ENCODE results near the gene RPL35.

RPL35 gene

DNA sequence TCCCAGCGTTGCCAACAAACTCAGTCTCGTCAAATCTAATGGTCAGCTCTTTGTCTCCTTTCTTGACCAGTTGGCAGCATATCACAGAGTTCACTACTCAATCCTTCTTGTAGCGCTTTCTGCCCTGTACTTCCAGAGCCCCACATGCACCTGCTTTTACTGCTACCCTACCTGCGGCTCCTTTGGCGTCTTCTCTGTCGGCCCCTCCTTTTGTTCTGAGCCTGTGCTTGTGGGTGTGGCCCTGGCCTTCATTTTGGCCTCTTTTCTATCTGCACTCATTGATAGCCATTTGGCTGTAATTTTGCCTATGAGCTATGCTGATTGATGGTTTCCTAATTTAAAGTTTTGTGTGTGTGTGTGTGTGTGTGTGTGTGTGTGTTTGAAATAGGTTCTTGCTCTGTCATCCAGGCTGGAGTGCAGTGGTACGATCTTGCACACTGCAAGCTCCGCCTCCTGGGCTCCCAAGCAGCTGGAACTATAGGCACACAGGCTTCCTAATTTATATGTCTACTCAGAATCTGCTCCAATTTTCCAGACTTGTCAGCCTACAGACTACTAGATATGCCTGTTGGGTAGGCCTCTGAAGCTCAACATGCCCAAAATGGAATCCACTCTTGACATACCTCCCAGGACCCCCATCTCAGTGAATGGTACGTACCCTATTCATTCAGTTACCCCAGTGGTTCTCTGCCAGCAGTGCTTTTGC, 32.4 kb upstream of the RPL35 start:
- Histone ChIP-seq H3K9me3 (ENCODE audit: insufficient read depth, low read length) (no peaks in the 10 kb centered on the region), H3K36me3 (ENCODE audit: insufficient read depth, insufficient read length, low read length) (peaks cover 38% of the 10 kb centered on the region), H3K9ac (ENCODE audit: insufficient read length, low read depth) (no peak overlapping the region), H3K4me1 (ENCODE audit: insufficient read depth, insufficient read length) (no peaks in the 10 kb centered on the region), H3K4me3 (ENCODE audit: insufficient read length, low read depth) (no peak overlapping the region), H3K27me3 (ENCODE audit: insufficient read depth, insufficient read length) (no peaks in the 10 kb centered on the region)
- no peak for DNase-seq (ENCODE audit: low read depth, low spot score)
- TF ChIP-seq YY1 (IDR thresholded peaks at IDR 0.05; ENCODE audit: insufficient read depth, insufficient read length) (no peak), ZNF274 (IDR thresholded peaks at IDR 0.05; ENCODE audit: low read depth, low read length) (no peak), SUZ12 (IDR thresholded peaks at IDR 0.05; ENCODE audit: extremely low read depth, insufficient read depth, insufficient read length) (no peak)

DNA sequence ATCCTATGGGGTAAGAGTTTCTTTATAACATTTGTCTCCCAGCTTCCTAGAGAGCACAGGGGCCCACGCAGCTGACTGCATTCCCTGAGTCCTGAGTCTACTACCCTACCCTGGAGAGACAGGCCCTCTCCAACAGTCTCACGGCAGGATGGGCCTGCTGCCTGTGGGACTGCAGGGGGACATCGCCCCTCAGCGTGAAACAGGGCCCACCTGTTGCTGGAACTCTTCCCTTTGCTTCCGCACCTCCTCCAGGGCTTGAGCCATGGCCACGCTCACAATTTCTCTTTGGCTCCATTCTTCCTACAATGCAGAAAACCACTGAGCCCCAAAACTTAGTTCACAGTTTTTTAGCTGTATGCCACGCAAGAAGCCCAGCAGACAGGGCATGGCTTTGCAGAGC, 28.4 kb upstream of the RPL35 start:
- Histone ChIP-seq H3K4me1 (ENCODE audit: insufficient read depth, insufficient read length) (peaks cover 3% of the 10 kb centered on the region), H3K9ac (ENCODE audit: insufficient read length, low read depth) (no peak overlapping the region), H3K4me3 (ENCODE audit: insufficient read length, low read depth) (no peak overlapping the region), H3K27me3 (ENCODE audit: insufficient read depth, insufficient read length) (no peaks in the 10 kb centered on the region), H3K36me3 (ENCODE audit: insufficient read depth, insufficient read length, low read length) (peaks cover 36% of the 10 kb centered on the region), H3K9me3 (ENCODE audit: insufficient read depth, low read length) (no peaks in the 10 kb centered on the region)
- TF ChIP-seq YY1 (IDR thresholded peaks at IDR 0.05; ENCODE audit: insufficient read depth, insufficient read length) (no peak), ZNF274 (IDR thresholded peaks at IDR 0.05; ENCODE audit: low read depth, low read length) (no peak), SUZ12 (IDR thresholded peaks at IDR 0.05; ENCODE audit: extremely low read depth, insufficient read depth, insufficient read length) (no peak)
- no peak for DNase-seq (ENCODE audit: low read depth, low spot score)

DNA sequence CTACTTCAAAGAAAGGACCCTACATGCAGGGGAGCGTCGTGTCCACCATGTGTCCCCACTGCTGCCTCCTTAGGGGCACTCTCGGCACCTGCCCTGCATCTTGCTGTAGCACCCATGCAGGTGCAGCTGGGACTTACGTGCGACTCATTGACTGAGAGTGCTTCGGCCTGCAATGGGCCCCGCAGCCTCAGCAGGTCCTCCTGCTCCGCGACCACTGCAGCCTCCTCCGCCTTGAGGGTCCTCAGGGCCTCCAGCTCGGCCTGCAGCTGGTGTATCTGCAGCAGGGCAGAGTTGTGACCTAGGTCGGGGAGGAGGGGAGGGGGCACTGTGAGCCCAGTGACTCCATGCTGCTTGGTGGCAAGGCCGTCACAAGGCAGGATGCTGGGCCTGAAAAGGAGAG, 27.2 kb upstream of the RPL35 start:
- TF ChIP-seq SUZ12 (IDR thresholded peaks at IDR 0.05; ENCODE audit: extremely low read depth, insufficient read depth, insufficient read length) (no peak), YY1 (IDR thresholded peaks at IDR 0.05; ENCODE audit: insufficient read depth, insufficient read length) (no peak), ZNF274 (IDR thresholded peaks at IDR 0.05; ENCODE audit: low read depth, low read length) (no peak)
- H3K4me3 ChIP-seq (ENCODE audit: insufficient read length, low read depth): no peak overlapping the region
- peaks cover 34% of the 10 kb centered on the region for H3K36me3 ChIP-seq (ENCODE audit: insufficient read depth, insufficient read length, low read length)
- DNase-seq (ENCODE audit: low read depth, low spot score): no peak
- no peaks in the 10 kb centered on the region for H3K9me3 ChIP-seq (ENCODE audit: insufficient read depth, low read length)
- no peaks in the 10 kb centered on the region for H3K27me3 ChIP-seq (ENCODE audit: insufficient read depth, insufficient read length)
- no peak overlapping the region for H3K9ac ChIP-seq (ENCODE audit: insufficient read length, low read depth)
- peaks cover 5% of the 10 kb centered on the region for H3K4me1 ChIP-seq (ENCODE audit: insufficient read depth, insufficient read length)

DNA sequence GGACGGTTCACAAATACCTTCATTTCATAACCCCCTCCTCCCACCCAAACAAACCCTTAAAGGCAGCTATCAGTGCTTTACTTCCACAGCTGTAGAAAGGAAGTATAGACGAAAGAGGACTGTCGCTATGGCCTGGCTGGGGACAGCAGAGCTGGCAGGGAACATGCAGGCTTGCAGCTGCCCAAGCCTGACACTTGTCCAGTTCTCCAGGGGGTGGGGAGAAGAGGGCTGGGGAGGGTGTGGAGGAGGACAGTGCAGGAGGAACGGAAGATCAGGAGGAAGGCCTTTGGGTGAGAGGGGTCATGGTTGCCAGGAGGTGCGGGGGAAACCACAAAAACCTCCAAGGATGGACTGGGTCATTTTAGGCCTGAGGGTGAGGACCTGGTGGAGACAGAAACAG, 26.1 kb upstream of the RPL35 start:
- Histone ChIP-seq H3K36me3 (ENCODE audit: insufficient read depth, insufficient read length, low read length) (peaks cover 30% of the 10 kb centered on the region), H3K9ac (ENCODE audit: insufficient read length, low read depth) (no peak overlapping the region), H3K4me3 (ENCODE audit: insufficient read length, low read depth) (no peak overlapping the region), H3K27me3 (ENCODE audit: insufficient read depth, insufficient read length) (no peaks in the 10 kb centered on the region), H3K9me3 (ENCODE audit: insufficient read depth, low read length) (no peaks in the 10 kb centered on the region), H3K4me1 (ENCODE audit: insufficient read depth, insufficient read length) (peaks cover 5% of the 10 kb centered on the region)
- no peak for TF ChIP-seq SUZ12 (IDR thresholded peaks at IDR 0.05; ENCODE audit: extremely low read depth, insufficient read depth, insufficient read length)
- no peak for TF ChIP-seq YY1 (IDR thresholded peaks at IDR 0.05; ENCODE audit: insufficient read depth, insufficient read length)
- TF ChIP-seq ZNF274 (IDR thresholded peaks at IDR 0.05; ENCODE audit: low read depth, low read length): no peak
- DNase-seq (ENCODE audit: low read depth, low spot score): no peak

DNA sequence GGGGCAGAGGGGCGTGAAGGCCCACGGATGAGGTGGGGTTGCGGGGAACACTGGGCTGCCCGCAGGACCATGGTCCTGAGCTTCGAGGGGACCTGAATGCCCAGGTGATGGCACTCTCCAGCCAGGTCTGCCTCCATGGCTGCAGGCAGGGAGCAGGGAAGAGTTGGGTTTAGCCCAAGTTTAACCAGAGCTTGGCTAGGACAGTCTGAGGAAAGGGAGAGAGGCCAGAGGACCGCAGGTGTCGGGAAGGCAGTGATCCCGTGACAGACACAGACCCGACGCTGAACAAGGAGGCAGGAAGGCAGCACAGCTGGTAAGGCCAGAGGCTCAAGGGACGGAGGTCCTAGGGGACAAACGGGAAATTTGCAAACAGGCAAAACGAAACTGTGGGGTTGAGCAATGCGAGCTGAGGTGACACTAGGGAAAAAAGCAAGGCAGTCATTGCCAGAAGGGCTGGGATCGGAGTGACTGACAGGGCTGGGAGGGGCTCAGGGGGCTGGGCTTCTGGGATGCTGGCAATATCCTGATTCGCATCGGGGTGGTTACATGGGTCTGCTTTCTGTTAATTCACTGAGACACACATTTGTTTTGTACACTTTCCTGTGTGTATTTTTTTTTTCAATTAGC, 25.2 kb upstream of the RPL35 start:
- H3K27me3 ChIP-seq (ENCODE audit: insufficient read depth, insufficient read length): no peaks in the 10 kb centered on the region
- H3K9ac ChIP-seq (ENCODE audit: insufficient read length, low read depth): no peak overlapping the region
- H3K4me3 ChIP-seq (ENCODE audit: insufficient read length, low read depth): no peak overlapping the region
- no peaks in the 10 kb centered on the region for H3K9me3 ChIP-seq (ENCODE audit: insufficient read depth, low read length)
- DNase-seq (ENCODE audit: low read depth, low spot score): no peak
- H3K4me1 ChIP-seq (ENCODE audit: insufficient read depth, insufficient read length): peaks cover 5% of the 10 kb centered on the region
- H3K36me3 ChIP-seq (ENCODE audit: insufficient read depth, insufficient read length, low read length): peaks cover 37% of the 10 kb centered on the region
- TF ChIP-seq ZNF274 (IDR thresholded peaks at IDR 0.05; ENCODE audit: low read depth, low read length) (no peak), SUZ12 (IDR thresholded peaks at IDR 0.05; ENCODE audit: extremely low read depth, insufficient read depth, insufficient read length) (no peak), YY1 (IDR thresholded peaks at IDR 0.05; ENCODE audit: insufficient read depth, insufficient read length) (no peak)

DNA sequence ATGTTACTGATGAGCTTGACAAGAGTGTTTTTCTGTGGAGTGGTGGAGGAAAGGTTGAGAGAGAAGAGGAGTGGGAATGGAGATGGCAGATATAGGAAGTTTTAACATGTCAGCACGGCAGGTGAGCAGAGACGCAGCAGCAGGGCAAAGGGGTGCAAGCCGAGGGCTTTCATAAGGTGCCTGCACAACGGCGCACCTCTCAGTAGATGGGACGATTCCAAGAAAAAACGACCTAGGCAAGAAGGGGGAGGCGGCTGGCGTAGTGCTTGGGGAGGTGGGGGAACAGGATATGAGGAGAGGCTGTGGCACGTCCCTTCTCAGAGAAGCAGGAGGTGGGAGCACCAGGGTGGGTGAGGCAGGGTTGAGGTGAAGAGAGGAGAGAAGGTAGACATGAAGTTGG, 24.7 kb upstream of the RPL35 start:
- TF ChIP-seq ZNF274 (IDR thresholded peaks at IDR 0.05; ENCODE audit: low read depth, low read length) (no peak), YY1 (IDR thresholded peaks at IDR 0.05; ENCODE audit: insufficient read depth, insufficient read length) (no peak), SUZ12 (IDR thresholded peaks at IDR 0.05; ENCODE audit: extremely low read depth, insufficient read depth, insufficient read length) (no peak)
- Histone ChIP-seq H3K4me3 (ENCODE audit: insufficient read length, low read depth) (no peak overlapping the region), H3K9ac (ENCODE audit: insufficient read length, low read depth) (no peak overlapping the region), H3K27me3 (ENCODE audit: insufficient read depth, insufficient read length) (no peaks in the 10 kb centered on the region), H3K36me3 (ENCODE audit: insufficient read depth, insufficient read length, low read length) (peaks cover 39% of the 10 kb centered on the region), H3K4me1 (ENCODE audit: insufficient read depth, insufficient read length) (peaks cover 7% of the 10 kb centered on the region), H3K9me3 (ENCODE audit: insufficient read depth, low read length) (no peaks in the 10 kb centered on the region)
- no peak for DNase-seq (ENCODE audit: low read depth, low spot score)

DNA sequence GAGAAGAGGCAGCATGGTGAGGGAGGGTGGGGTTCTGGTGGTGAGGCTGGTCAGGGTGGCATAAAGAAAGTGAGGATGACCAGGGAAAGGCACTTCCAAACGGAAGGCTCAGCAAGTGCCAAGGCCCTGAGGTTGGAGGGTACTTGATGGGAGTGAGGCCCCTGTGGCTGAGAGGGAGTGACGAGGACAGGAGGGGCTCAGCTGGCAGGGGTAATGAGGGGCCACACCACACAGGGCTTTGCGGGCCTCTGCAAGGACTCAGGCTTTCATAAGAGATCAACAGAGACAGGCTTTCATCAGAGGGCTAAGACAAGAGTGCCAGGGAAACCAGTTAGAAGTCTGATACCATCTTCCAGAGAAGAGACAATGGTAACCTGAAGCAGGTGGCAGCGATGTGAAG, 23.8 kb upstream of the RPL35 start:
- Histone ChIP-seq H3K4me3 (ENCODE audit: insufficient read length, low read depth) (no peak overlapping the region), H3K9ac (ENCODE audit: insufficient read length, low read depth) (no peak overlapping the region), H3K9me3 (ENCODE audit: insufficient read depth, low read length) (no peaks in the 10 kb centered on the region), H3K36me3 (ENCODE audit: insufficient read depth, insufficient read length, low read length) (peaks cover 37% of the 10 kb centered on the region), H3K27me3 (ENCODE audit: insufficient read depth, insufficient read length) (no peaks in the 10 kb centered on the region), H3K4me1 (ENCODE audit: insufficient read depth, insufficient read length) (peaks cover 13% of the 10 kb centered on the region)
- no peak for DNase-seq (ENCODE audit: low read depth, low spot score)
- TF ChIP-seq SUZ12 (IDR thresholded peaks at IDR 0.05; ENCODE audit: extremely low read depth, insufficient read depth, insufficient read length) (no peak), ZNF274 (IDR thresholded peaks at IDR 0.05; ENCODE audit: low read depth, low read length) (no peak), YY1 (IDR thresholded peaks at IDR 0.05; ENCODE audit: insufficient read depth, insufficient read length) (no peak)
